DND-41 (cell line): ENCODE data around the gene RBM7.

ENCODE experiments used
- ATAC-seq: fragments of 200-7000 bp; cut with Tn5 transposase; 3 replicates; pipeline ENCODE4 v1.9.1; 2021; ENCODE audit warnings: low read depth; ENCODE audit not compliant: insufficient read depth
- DNase-seq: peaks from one replicate; pipeline ENCODE4 v3.0.0-alpha.2; 2020
- H2AFZ ChIP-seq: 2 replicates; pipeline ENCODE4 v1.6.0; 2012; ENCODE audit warnings: low read depth, low read length
- H3K27ac ChIP-seq: 2 replicates; pipeline ENCODE4 v1.5.1; 2012; ENCODE audit warnings: low read length, inconsistent platforms
- H3K27me3 ChIP-seq: fragments of 200-600 bp; sonication (generic); 2 replicates; pipeline ENCODE4 v1.6.0; 2012; ENCODE audit warnings: low read length, mild to moderate bottlenecking, inconsistent platforms; ENCODE audit not compliant: insufficient read depth, poor library complexity
- H3K36me3 ChIP-seq: 2 replicates; pipeline ENCODE4 v1.5.1; 2012; ENCODE audit warnings: low read length, inconsistent platforms; ENCODE audit not compliant: insufficient read depth
- H3K4me1 ChIP-seq: 2 replicates; pipeline ENCODE4 v1.5.1; 2012; ENCODE audit warnings: mild to moderate bottlenecking, low read length; ENCODE audit not compliant: insufficient read depth
- H3K4me2 ChIP-seq: 2 replicates; pipeline ENCODE4 v1.6.0; 2012; ENCODE audit warnings: mild to moderate bottlenecking, moderate library complexity, low read length, inconsistent platforms; ENCODE audit not compliant: insufficient read depth
- H3K4me3 ChIP-seq, 2 experiments: fragments of 200-600 bp in 1 of 2; shearing (Covaris generic) in 1 of 2; 2 replicates each; pipeline ENCODE4 v1.5.1; 2012 to 2016; ENCODE audit warnings: inconsistent platforms in 2 of 2, low read length in 2 of 2, mild to moderate bottlenecking in 2 of 2, low read depth in 1 of 2, moderate library complexity in 1 of 2
- H3K79me2 ChIP-seq: 2 replicates; pipeline ENCODE4 v1.6.0; 2012; ENCODE audit warnings: low read length, inconsistent platforms; ENCODE audit not compliant: insufficient read depth
- H3K9ac ChIP-seq: 2 replicates; pipeline ENCODE4 v1.6.0; 2012; ENCODE audit warnings: low read depth, mild to moderate bottlenecking, inconsistent platforms, low read length, moderate library complexity
- H3K9me3 ChIP-seq: 2 replicates; pipeline ENCODE4 v1.5.1; 2012; ENCODE audit warnings: low read length, moderate library complexity, mild to moderate bottlenecking, inconsistent platforms; ENCODE audit not compliant: insufficient read depth, severe bottlenecking
- H4K20me1 ChIP-seq: 2 replicates; pipeline ENCODE4 v1.6.0; 2012; ENCODE audit warnings: low read length; ENCODE audit not compliant: insufficient read depth
- CTCF ChIP-seq: IDR thresholded peaks from 2 replicates; pipeline ENCODE4 v1.5.1; 2012; ENCODE audit warnings: borderline replicate concordance, low read length, moderate library complexity, mild to moderate bottlenecking; ENCODE audit not compliant: poor library complexity, severe bottlenecking; ENCODE audit errors: extremely low read depth
- EZH2 ChIP-seq: IDR thresholded peaks from 3 replicates; pipeline ENCODE4 v1.6.1; 2012; ENCODE audit warnings: borderline replicate concordance, low read depth, mild to moderate bottlenecking, moderate library complexity, low read length, inconsistent platforms; ENCODE audit not compliant: severe bottlenecking

RBM7 gene, protein sequence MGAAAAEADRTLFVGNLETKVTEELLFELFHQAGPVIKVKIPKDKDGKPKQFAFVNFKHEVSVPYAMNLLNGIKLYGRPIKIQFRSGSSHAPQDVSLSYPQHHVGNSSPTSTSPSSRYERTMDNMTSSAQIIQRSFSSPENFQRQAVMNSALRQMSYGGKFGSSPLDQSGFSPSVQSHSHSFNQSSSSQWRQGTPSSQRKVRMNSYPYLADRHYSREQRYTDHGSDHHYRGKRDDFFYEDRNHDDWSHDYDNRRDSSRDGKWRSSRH

GRCh38 chr11:114400216-114400914 lies at the start of gene RBM7, which contains the start of gene C11orf71:
Gene RBM7 (plus strand): TSS chr11:114400666. CDS start chr11:114400672, 6 bp downstream.
Gene C11orf71 (minus strand): TSS chr11:114400511. CDS start chr11:114400331, 180 bp downstream.
- TF ChIP-seq EZH2 (no peak), CTCF (peak; percentile 34)
- H3K9ac ChIP-seq, result peak within 1 kb of the TSS; percentile 92
- H2AFZ ChIP-seq, result peak within 1 kb of the TSS; percentile 95
- H3K9me3 ChIP-seq, result no peaks in the 10 kb centered on the region
- peaks cover 33% of the 10 kb centered on the region for H3K4me1 ChIP-seq
- H3K36me3 ChIP-seq, result peaks cover 31% of the 10 kb centered on the region
- H3K4me2 ChIP-seq, result peak within 1 kb of the TSS; percentile 89
- no peaks in the 10 kb centered on the region for H3K27me3 ChIP-seq
- H3K4me3 ChIP-seq, result peak within 1 kb of the TSS; percentile 73 to 85
- peak; percentile 94 for ATAC-seq
- H3K79me2 ChIP-seq, result peaks cover 65% of the 10 kb centered on the region
- peaks cover 8% of the 10 kb centered on the region for H4K20me1 ChIP-seq
- DNase-seq, result peak; percentile 96
- peak within 1 kb of the TSS; percentile 93 for H3K27ac ChIP-seq

GRCh38 chr11:114353443-114353842 lies 47.0 kb upstream of the RBM7 start:
- DNase-seq, result no peak

GRCh38 chr11:114354076-114354475 lies 46.4 kb upstream of the RBM7 start:
- no peak for DNase-seq
- Histone ChIP-seq H2AFZ (no peak overlapping the region), H3K27me3 (no peaks in the 10 kb centered on the region), H3K9ac (no peak overlapping the region), H3K9me3 (no peaks in the 10 kb centered on the region), H3K36me3 (no peaks in the 10 kb centered on the region), H4K20me1 (no peaks in the 10 kb centered on the region), H3K4me2 (no peak overlapping the region), H3K4me1 (no peaks in the 10 kb centered on the region), H3K79me2 (no peaks in the 10 kb centered on the region), H3K4me3 (no peak overlapping the region), H3K27ac (no peak overlapping the region)
- TF ChIP-seq CTCF (no peak), EZH2 (no peak)
- no peak for ATAC-seq

More at GRCh38 chr11:114353443-114353842, 47.0 kb upstream of the RBM7 start:
- Histone ChIP-seq H2AFZ (no peak overlapping the region), H3K27me3 (no peaks in the 10 kb centered on the region), H3K27ac (no peak overlapping the region), H3K4me1 (no peaks in the 10 kb centered on the region), H3K4me3 (no peak overlapping the region), H4K20me1 (no peaks in the 10 kb centered on the region), H3K9ac (no peak overlapping the region), H3K4me2 (no peak overlapping the region), H3K36me3 (no peaks in the 10 kb centered on the region), H3K79me2 (no peaks in the 10 kb centered on the region), H3K9me3 (no peaks in the 10 kb centered on the region)
- no peak for ATAC-seq
- TF ChIP-seq CTCF (no peak), EZH2 (no peak)
